Natural killer cell (primary cell): Measurements from ENCODE around the gene ADAM11. TPM values are rescaled to one million over a fixed set of nuclear protein-coding genes. Genes with fewer than 3 reads are reported as not detected.

Experiments used
- ATAC-seq, 3 donors: fragments of 150-1000 bp in 2 of 3; fragments of 200-7000 bp in 1 of 3; cut with Tn5 transposase; 1 replicate in 1 of 3; 2 replicates in 2 of 3; pipeline ENCODE4 v1.10.0; 2021; ENCODE audit warnings: mild to moderate bottlenecking in 2 of 3, moderate library complexity in 2 of 3
- DNase-seq, 2 donors: peaks; one replicate each; pipeline versions ENCODE4 v3.0.0 to v3.0.0-alpha.2; 2013 to 2021; ENCODE audit warnings: mixed read lengths in 1 of 2
- H3K27ac ChIP-seq: one replicate; pipeline ENCODE4 v1.5.1; 2013; ENCODE audit warnings: mild to moderate bottlenecking, low read length
- H3K27me3 ChIP-seq: one replicate; pipeline ENCODE4 v1.6.1; 2013; ENCODE audit warnings: low read length; ENCODE audit not compliant: control insufficient read depth, insufficient read depth
- H3K36me3 ChIP-seq: one replicate; pipeline ENCODE4 v1.6.1; 2013; ENCODE audit warnings: low read length; ENCODE audit not compliant: control insufficient read depth, insufficient read depth
- H3K4me1 ChIP-seq: one replicate; pipeline ENCODE4 v1.6.1; 2013; ENCODE audit warnings: low read length; ENCODE audit not compliant: control insufficient read depth, insufficient read depth
- H3K4me3 ChIP-seq: one replicate; pipeline ENCODE4 v1.5.1; 2013; ENCODE audit warnings: low read length
- H3K9me3 ChIP-seq: one replicate; pipeline ENCODE4 v1.6.1; 2013; ENCODE audit warnings: low read length; ENCODE audit not compliant: control insufficient read depth, insufficient read depth
- H3K27ac Mint-ChIP-seq, 2 donors: one replicate each; pipeline ENCODE4 v1.8.0; 2022; ENCODE audit warnings: mild to moderate bottlenecking in 2 of 2, mixed read lengths in 2 of 2, moderate library complexity in 1 of 2
- H3K27me3 Mint-ChIP-seq, 2 donors: one replicate each; pipeline ENCODE4 v1.8.0; 2022; ENCODE audit warnings: low read depth in 2 of 2, mixed read lengths in 2 of 2
- H3K36me3 Mint-ChIP-seq: one replicate; pipeline ENCODE4 v1.8.0; 2022; ENCODE audit warnings: mixed read lengths
- H3K4me1 Mint-ChIP-seq, 2 donors: one replicate each; pipeline ENCODE4 v1.8.0; 2022; ENCODE audit warnings: mixed read lengths in 2 of 2
- H3K4me3 Mint-ChIP-seq: one replicate; pipeline ENCODE4 v1.8.0; 2022; ENCODE audit warnings: mild to moderate bottlenecking, moderate library complexity, mixed read lengths
- H3K9me3 Mint-ChIP-seq, 2 donors: one replicate each; pipeline ENCODE4 v1.8.0; 2022; ENCODE audit warnings: mixed read lengths in 2 of 2
- CTCF ChIP-seq: fragments of 200-600 bp; IDR thresholded peaks from one replicate; pipeline ENCODE4 v1.8.0; 2022; ENCODE audit warnings: antibody characterized with exemption
- WGBS: methylation state at CpG from one replicate; pipeline ENCODE4 v1.1.7; 2013; ENCODE audit warnings: missing lambda C conversion rate; ENCODE audit not compliant: insufficient coverage; 5-methylcytosine and 5-hydroxymethylcytosine counted together
- intact Hi-C: fragments of 100-400 bp; cut with micrococcal nuclease; formaldehyde crosslinking; loops from one replicate; pipeline ENCODE4 v1.14.2; 2022
- total RNA-seq, 4 donors: library from RNA; stranded (reverse); fragments of 120-200 nt in 1 of 4; gene quantifications; one replicate each; pipeline versions ENCODE4 v1.2.3 to v1.2.4, GENCODE V29; 2013 to 2022

Gene ADAM11
- total RNA-seq, 3 donors from 2014 or later (not counting 1 experiment from before 2014, with no cell fraction given) = 0.18 to 0.28 (median 0.28) TPM

GRCh38 chr17:44763170-44763569, 4.4 kb downstream of the ADAM11 start:
- H3K4me3 ChIP-seq = no peak overlapping the region
- no peak for TF ChIP-seq CTCF
- 91% methylated on average over 5 of the region's 5 CpGs for WGBS
- ATAC-seq (no peak), DNase-seq (no peak)
- H3K27me3 ChIP-seq = peaks cover 16% of the 10 kb centered on the region
- H3K36me3 ChIP-seq = no peaks in the 10 kb centered on the region
- Mint-ChIP-seq H3K4me1 (no peaks in the 10 kb centered on the region), H3K4me3 (no peak overlapping the region), H3K9me3 (no peaks in the 10 kb centered on the region), H3K36me3 (no peaks in the 10 kb centered on the region), H3K27ac (no peak overlapping the region), H3K27me3 (peaks cover 0 to 13% of the 10 kb centered on the region in 2 donors)
- peaks cover 12% of the 10 kb centered on the region for H3K4me1 ChIP-seq
- H3K9me3 ChIP-seq = no peaks in the 10 kb centered on the region
- intact Hi-C loops = no loop called here
- no peak overlapping the region for H3K27ac ChIP-seq

- intact Hi-C loops = no loop called here
- no peak for DNase-seq
- Histone ChIP-seq H3K4me3 (no peak overlapping the region), H3K27ac (no peak overlapping the region), H3K4me1 (peaks cover 9% of the 10 kb centered on the region), H3K36me3 (no peaks in the 10 kb centered on the region), H3K9me3 (no peaks in the 10 kb centered on the region), H3K27me3 (peaks cover 2% of the 10 kb centered on the region)
- Mint-ChIP-seq H3K27ac (no peak overlapping the region), H3K36me3 (no peaks in the 10 kb centered on the region), H3K9me3 (no peaks in the 10 kb centered on the region), H3K27me3 (peaks cover 0 to 8% of the 10 kb centered on the region in 2 donors), H3K4me1 (no peaks in the 10 kb centered on the region), H3K4me3 (no peak overlapping the region)
- WGBS = 91% methylated on average over 11 of the region's 11 CpGs
- TF ChIP-seq CTCF = no peak
- no peak for ATAC-seq
Observed at GRCh38 chr17:44765965-44766364, 7.2 kb downstream of the ADAM11 start.

GRCh38 chr17:44766409-44767038, 7.7 kb downstream of the ADAM11 start:
- no peak overlapping the region for H3K27ac Mint-ChIP-seq
- no peaks in the 10 kb centered on the region for H3K36me3 ChIP-seq
- no peaks in the 10 kb centered on the region for H3K36me3 Mint-ChIP-seq
- DNase-seq = no peak
- TF ChIP-seq CTCF = no peak
- no peaks in the 10 kb centered on the region for H3K27me3 ChIP-seq
- H3K27me3 Mint-ChIP-seq = peaks cover 0 to 2% of the 10 kb centered on the region in 2 donors
- H3K9me3 Mint-ChIP-seq = no peaks in the 10 kb centered on the region
- WGBS = 87% methylated on average over 8 of the region's 8 CpGs
- H3K9me3 ChIP-seq = no peaks in the 10 kb centered on the region
- H3K4me1 Mint-ChIP-seq = no peaks in the 10 kb centered on the region
- H3K27ac ChIP-seq = no peak overlapping the region
- peaks cover 12% of the 10 kb centered on the region for H3K4me1 ChIP-seq
- no peak overlapping the region for H3K4me3 ChIP-seq
- intact Hi-C loops = no loop called here
- ATAC-seq = no peak
- no peak overlapping the region for H3K4me3 Mint-ChIP-seq

GRCh38 chr17:44767493-44767892, 8.7 kb downstream of the ADAM11 start:
- no peak overlapping the region for H3K27ac ChIP-seq
- ATAC-seq = no peak
- Mint-ChIP-seq H3K9me3 (no peaks in the 10 kb centered on the region), H3K4me3 (no peak overlapping the region), H3K36me3 (no peaks in the 10 kb centered on the region), H3K27me3 (peaks cover 0 to 2% of the 10 kb centered on the region in 2 donors), H3K27ac (no peak overlapping the region), H3K4me1 (no peaks in the 10 kb centered on the region)
- intact Hi-C loops = no loop called here
- TF ChIP-seq CTCF = no peak
- H3K9me3 ChIP-seq = no peaks in the 10 kb centered on the region
- no peak for DNase-seq
- no peak overlapping the region for H3K4me3 ChIP-seq
- no peaks in the 10 kb centered on the region for H3K36me3 ChIP-seq
- peaks cover 12% of the 10 kb centered on the region for H3K4me1 ChIP-seq
- H3K27me3 ChIP-seq = no peaks in the 10 kb centered on the region
- 12% methylated on average over 4 of the region's 4 CpGs for WGBS
